ENCODE results near the gene SRGAP3. TPM values are rescaled to one million over a fixed set of nuclear protein-coding genes. Genes with fewer than 3 reads are reported as not detected.

SRGAP3 gene
- total RNA-seq, 4 donors from 2014 or later, result 6.7 to 24.8 (median 19.7) TPM

DNA sequence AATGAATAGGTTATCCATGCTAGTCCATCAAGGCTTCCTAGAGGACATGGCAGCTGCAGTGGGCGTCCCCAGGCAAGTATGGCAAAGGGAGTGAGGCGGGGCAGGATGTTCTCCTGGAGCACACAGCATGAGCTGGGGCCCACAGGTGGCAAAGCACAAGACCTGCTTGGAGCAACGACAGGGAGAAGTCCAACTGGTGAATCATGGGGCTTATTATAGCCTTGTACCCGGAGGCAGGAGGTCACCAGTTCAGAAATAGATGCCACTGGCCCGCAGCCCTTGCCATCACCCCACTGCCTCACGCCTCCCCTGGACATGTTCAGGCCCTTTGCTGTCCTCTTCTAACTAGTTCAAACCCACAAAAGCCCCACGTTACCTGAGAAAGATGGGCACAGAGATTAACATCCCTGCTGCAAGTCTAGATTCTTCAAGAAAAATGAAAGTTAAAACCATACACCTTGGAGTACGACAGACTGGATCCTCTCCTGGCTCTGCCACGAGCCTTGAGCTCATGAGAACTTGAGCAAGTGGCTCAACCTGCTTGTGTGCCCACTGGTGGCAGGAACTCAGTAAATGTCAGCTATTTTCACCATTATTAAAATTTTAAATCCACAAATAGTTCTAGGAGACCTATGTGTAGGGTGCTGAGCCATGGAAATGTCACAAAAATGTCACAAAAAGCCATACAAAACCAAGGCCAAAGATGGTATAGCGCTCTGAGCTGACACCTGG lies 1.8 kb upstream of the SRGAP3 start:
- no peak overlapping the region for H3K27ac ChIP-seq
- H3K9me3 ChIP-seq, result no peaks in the 10 kb centered on the region
- no peak for DNase-seq
- peaks cover 0 to 18% (median 0%) of the 10 kb centered on the region in 4 donors for H3K4me1 ChIP-seq
- H3K27me3 ChIP-seq, result no peaks in the 10 kb centered on the region
- TF ChIP-seq POLR2A (IDR thresholded peaks at IDR 0.05), result no peak
- TF ChIP-seq, protein P1, sequence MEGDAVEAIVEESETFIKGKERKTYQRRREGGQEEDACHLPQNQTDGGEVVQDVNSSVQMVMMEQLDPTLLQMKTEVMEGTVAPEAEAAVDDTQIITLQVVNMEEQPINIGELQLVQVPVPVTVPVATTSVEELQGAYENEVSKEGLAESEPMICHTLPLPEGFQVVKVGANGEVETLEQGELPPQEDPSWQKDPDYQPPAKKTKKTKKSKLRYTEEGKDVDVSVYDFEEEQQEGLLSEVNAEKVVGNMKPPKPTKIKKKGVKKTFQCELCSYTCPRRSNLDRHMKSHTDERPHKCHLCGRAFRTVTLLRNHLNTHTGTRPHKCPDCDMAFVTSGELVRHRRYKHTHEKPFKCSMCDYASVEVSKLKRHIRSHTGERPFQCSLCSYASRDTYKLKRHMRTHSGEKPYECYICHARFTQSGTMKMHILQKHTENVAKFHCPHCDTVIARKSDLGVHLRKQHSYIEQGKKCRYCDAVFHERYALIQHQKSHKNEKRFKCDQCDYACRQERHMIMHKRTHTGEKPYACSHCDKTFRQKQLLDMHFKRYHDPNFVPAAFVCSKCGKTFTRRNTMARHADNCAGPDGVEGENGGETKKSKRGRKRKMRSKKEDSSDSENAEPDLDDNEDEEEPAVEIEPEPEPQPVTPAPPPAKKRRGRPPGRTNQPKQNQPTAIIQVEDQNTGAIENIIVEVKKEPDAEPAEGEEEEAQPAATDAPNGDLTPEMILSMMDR (IDR thresholded peaks at IDR 0.05), result no peak
- no peaks in the 10 kb centered on the region for H3K36me3 ChIP-seq
- no peak overlapping the region for H3K4me3 ChIP-seq

DNA sequence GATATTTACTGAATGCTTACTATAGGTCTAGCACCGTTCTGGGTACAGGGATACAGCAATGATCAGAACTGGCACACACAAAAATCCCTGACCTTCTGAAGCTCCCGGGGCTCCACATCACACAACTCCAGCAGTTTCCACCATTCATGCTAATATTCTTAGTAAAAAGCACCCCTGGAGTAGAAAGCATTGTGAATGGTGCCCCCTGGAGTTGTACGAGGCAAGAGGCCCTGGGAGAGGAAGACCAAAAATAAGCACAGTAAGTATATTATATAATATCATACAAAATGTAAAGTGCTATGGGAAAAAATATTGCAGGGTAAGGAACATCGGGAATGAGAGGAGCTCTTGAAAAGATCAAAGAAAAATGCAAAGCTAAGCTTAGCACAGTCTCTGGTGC lies 790 bp upstream of the SRGAP3 start:
- DNase-seq, result no peak

DNA sequence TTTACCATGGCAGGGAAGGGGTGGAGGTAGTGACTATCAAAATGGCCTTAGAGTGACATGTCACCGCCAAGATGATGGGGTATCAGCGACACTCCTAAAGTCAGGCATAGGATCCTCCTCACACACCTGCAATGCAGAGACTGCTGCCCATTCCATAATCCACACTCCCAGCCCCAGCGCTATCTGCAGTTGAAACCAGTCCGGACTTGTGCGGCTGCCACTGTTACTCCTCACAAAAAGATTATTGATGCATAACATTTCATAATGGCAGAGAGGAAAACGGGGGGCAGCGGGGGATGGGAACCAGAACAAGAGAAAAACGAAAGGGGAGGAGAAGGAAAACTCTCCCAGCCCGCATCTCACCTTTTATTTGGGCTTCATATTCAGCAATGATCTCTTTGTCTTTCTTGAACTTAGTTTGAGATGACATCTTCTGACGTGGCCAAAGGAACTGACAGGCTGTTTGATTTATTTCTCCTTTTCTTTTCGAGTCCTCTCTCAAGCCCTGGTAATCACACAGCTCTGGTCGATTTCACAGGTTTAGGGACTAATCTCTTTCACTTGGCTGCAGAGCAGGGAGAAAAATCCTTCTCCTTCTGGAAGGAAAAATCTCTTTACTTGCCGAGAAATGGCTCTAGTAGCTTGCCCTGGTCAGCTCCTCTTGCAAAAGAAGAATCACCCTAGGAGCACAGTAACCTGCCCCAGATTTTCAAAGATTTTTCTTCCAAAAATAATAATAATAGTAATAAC lies 749 bp downstream of the SRGAP3 start:
- Histone ChIP-seq H3K4me1 (peaks cover 0 to 18% (median 0%) of the 10 kb centered on the region in 4 donors), H3K27me3 (no peaks in the 10 kb centered on the region), H3K4me3 (peak overlapping the region; percentile 38 to 65 (median 54)), H3K9me3 (no peaks in the 10 kb centered on the region), H3K27ac (no peak overlapping the region), H3K36me3 (no peaks in the 10 kb centered on the region)
- TF ChIP-seq POLR2A (IDR thresholded peaks at IDR 0.05), result no peak
- TF ChIP-seq, protein P1 (IDR thresholded peaks at IDR 0.05), result no peak
- peak in 1 of 3 donors; percentile 26 for DNase-seq

More for the DNA sequence above, 790 bp upstream of the SRGAP3 start:
- Histone ChIP-seq H3K27me3 (no peaks in the 10 kb centered on the region), H3K27ac (no peak overlapping the region), H3K4me3 (no peak overlapping the region), H3K36me3 (no peaks in the 10 kb centered on the region), H3K4me1 (peaks cover 0 to 18% (median 0%) of the 10 kb centered on the region in 4 donors), H3K9me3 (no peaks in the 10 kb centered on the region)
- TF ChIP-seq POLR2A (IDR thresholded peaks at IDR 0.05), result no peak
- TF ChIP-seq, protein P1 (IDR thresholded peaks at IDR 0.05), result no peak

DNA sequence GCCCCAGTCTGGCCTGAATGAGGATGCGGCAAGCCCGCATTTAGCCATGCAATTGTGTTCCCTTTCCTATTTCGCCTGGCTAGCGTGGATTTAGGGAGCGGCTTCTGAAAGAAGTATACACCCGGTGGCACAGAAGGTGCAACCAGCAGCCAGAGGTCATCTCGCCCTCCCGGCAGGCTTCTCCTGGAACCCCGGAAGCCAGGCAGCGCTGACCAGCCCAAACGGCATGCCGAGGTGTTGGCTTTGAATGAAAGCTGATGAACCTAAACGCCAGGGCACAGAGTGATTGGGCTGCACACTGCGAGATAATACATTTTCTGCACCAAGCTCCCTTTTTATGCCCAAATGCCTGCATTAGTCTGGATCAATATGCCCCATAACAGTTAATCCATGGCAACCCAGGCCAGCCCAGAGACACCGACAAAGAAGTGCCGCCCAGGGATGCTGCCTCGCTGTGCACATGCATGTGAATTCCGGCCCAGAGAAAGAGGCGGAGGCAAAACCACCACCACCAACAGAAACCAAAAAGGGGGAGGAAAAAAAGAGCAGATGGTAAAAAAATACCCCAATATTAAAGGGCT lies 1.4 kb downstream of the SRGAP3 start:
- no peak for DNase-seq
- Histone ChIP-seq H3K4me1 (peaks cover 0 to 18% (median 0%) of the 10 kb centered on the region in 4 donors), H3K27me3 (no peaks in the 10 kb centered on the region), H3K9me3 (no peaks in the 10 kb centered on the region), H3K36me3 (no peaks in the 10 kb centered on the region), H3K27ac (no peak overlapping the region), H3K4me3 (peak overlapping the region in 3 of 4 donors; percentile 43 to 65 (median 65))
- no peak for TF ChIP-seq POLR2A (IDR thresholded peaks at IDR 0.05)
- TF ChIP-seq, protein P1 (IDR thresholded peaks at IDR 0.05), result no peak

DNA sequence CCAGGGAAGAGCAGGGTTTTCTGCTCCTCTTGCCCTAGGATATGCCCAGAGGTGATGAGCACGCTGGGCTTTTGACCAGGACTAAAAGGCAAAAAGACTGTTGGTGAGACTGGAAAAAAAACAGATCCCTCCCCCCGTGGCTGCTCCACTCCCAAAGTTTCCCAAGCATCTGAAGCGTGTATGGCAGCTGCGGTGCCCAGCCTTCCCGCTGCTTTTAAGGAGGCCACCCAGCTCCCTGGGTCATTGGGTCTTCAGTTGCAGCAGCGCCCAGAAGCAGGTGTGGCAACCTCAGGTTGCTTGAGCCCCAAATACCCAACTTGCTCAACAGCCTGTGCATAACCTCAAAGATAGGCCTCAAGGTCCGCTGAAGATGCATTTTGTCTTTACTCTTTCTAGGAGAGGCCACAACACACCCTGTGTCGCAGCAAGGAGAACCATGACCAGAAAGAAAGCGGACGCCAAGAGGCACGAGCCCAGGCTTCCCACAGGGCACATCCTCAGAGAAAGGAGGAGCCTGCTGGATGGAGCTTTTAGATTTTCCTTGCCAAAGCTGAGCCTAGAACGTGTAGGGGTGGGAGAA lies 2.0 kb downstream of the SRGAP3 start:
- Histone ChIP-seq H3K27me3 (no peaks in the 10 kb centered on the region), H3K4me3 (no peak overlapping the region), H3K36me3 (no peaks in the 10 kb centered on the region), H3K27ac (no peak overlapping the region), H3K4me1 (peaks cover 0 to 18% (median 0%) of the 10 kb centered on the region in 4 donors), H3K9me3 (no peaks in the 10 kb centered on the region)
- no peak for DNase-seq
- TF ChIP-seq, protein P1 (IDR thresholded peaks at IDR 0.05), result no peak
- TF ChIP-seq POLR2A (IDR thresholded peaks at IDR 0.05), result no peak
